B cell (primary cell): Measurements from ENCODE around the gene LSMEM2. TPM values are rescaled to one million over a fixed set of nuclear protein-coding genes. Genes with fewer than 3 reads are reported as not detected.

Experiments
- ATAC-seq: fragments of 200-7000 bp; cut with Tn5 transposase; one replicate; pipeline ENCODE4 v1.10.0; 2021; ENCODE audit warnings: low read depth, mild to moderate bottlenecking, moderate number of reproducible peaks, moderate library complexity
- CTCF ChIA-PET: fragments of 350-600 bp; sonication (Branson Sonifier 250); formaldehyde crosslinking; loops from one replicate; lab custom pipeline; 2021; ENCODE audit warnings: antibody characterized with exemption, inconsistent platforms; lab: Charles Lee
- POLR2A ChIA-PET: fragments of 350-600 bp; sonication (Branson Sonifier 250); formaldehyde crosslinking; loops from one replicate; lab custom pipeline; 2021; ENCODE audit warnings: antibody characterized with exemption; lab: Charles Lee
- DNase-seq: peaks from one replicate; pipeline ENCODE4 v3.0.0; 2013
- H2AFZ ChIP-seq: 2 replicates; pipeline ENCODE4 v1.6.1; 2012; ENCODE audit warnings: mild to moderate bottlenecking, low read depth, low read length; ENCODE audit not compliant: insufficient read depth, poor library complexity, severe bottlenecking
- H3K27ac ChIP-seq, 2 donors: 1 replicate in 1 of 2; 2 replicates in 1 of 2; pipeline ENCODE4 v1.5.1; 2012 to 2013; ENCODE audit warnings: low read length in 2 of 2, mild to moderate bottlenecking in 2 of 2, moderate library complexity in 1 of 2
- H3K27me3 ChIP-seq, 4 experiments: fragments of 200-600 bp in 1 of 4; sonication (generic) in 1 of 4; replicated peaks in 1 of 4; 1 replicate in 2 of 4; 2 replicates in 2 of 4; pipeline versions ENCODE4 v1.6.1 to v1.7.0; 2013 to 2016; ENCODE audit warnings: low read length in 3 of 4, mild to moderate bottlenecking in 2 of 4, mixed read lengths in 1 of 4, moderate library complexity in 1 of 4; ENCODE audit not compliant: insufficient read depth in 4 of 4, control insufficient read depth in 3 of 4; ENCODE audit errors: control extremely low read depth in 1 of 4
- H3K36me3 ChIP-seq, 2 experiments: replicated peaks in 1 of 2; 1 replicate in 1 of 2; 2 replicates in 1 of 2; pipeline versions ENCODE4 v1.6.1 to v1.7.1; 2013; ENCODE audit warnings: low read length in 1 of 2; ENCODE audit not compliant: insufficient read depth in 2 of 2, control insufficient read depth in 1 of 2; ENCODE audit errors: control extremely low read depth in 1 of 2, extremely low read depth in 1 of 2
- H3K4me1 ChIP-seq, 2 donors: fragments of 200-600 bp in 1 of 2; sonication (generic) in 1 of 2; 1 replicate in 1 of 2; 2 replicates in 1 of 2; pipeline versions ENCODE4 v1.5.1 to v1.6.1; 2013 to 2017; ENCODE audit warnings: low read length in 2 of 2; ENCODE audit not compliant: control insufficient read depth in 2 of 2, insufficient read depth in 2 of 2
- H3K4me2 ChIP-seq: replicated peaks from 2 replicates; pipeline ENCODE3; 2012; ENCODE audit warnings: mild to moderate bottlenecking, low read depth, low read length; ENCODE audit not compliant: poor library complexity, severe bottlenecking
- H3K4me3 ChIP-seq, 5 experiments: fragments of 200-600 bp in 1 of 5; sonication (generic) in 1 of 5; 1 replicate in 3 of 5; 2 replicates in 2 of 5; pipeline versions ENCODE4 v1.5.1 to v1.7.0; 2011 to 2016; ENCODE audit warnings: low read length in 4 of 5, mild to moderate bottlenecking in 4 of 5, low read depth in 2 of 5, control low read depth in 1 of 5, moderate library complexity in 1 of 5; ENCODE audit not compliant: insufficient read depth in 1 of 5; ENCODE audit errors: control extremely low read depth in 1 of 5, extremely low read depth in 1 of 5
- H3K79me2 ChIP-seq: fragments of 200-600 bp; sonication (generic); one replicate; pipeline ENCODE4 v1.6.0; 2016; ENCODE audit warnings: low read length; ENCODE audit not compliant: control insufficient read depth, insufficient read depth
- H3K9ac ChIP-seq: fragments of 200-600 bp; sonication (generic); 2 replicates; pipeline ENCODE4 v1.6.1; 2017; ENCODE audit warnings: mild to moderate bottlenecking, low read length, moderate library complexity
- H3K9me3 ChIP-seq, 3 donors: one replicate each; pipeline versions ENCODE4 v1.6.1 to v1.7.1; 2013; ENCODE audit warnings: low read length in 2 of 3; ENCODE audit not compliant: control insufficient read depth in 2 of 3, insufficient read depth in 1 of 3; ENCODE audit errors: control extremely low read depth in 1 of 3
- H4K20me1 ChIP-seq: 2 replicates; pipeline ENCODE4 v1.6.0; 2012; ENCODE audit warnings: mild to moderate bottlenecking, low read length; ENCODE audit not compliant: insufficient read depth, control insufficient read depth, poor library complexity, severe bottlenecking
- H3K27ac Mint-ChIP-seq: one replicate; pipeline ENCODE4 v1.8.0; 2021; ENCODE audit warnings: mixed read lengths
- H3K27me3 Mint-ChIP-seq: one replicate; pipeline ENCODE4 v1.8.0; 2021; ENCODE audit warnings: mixed read lengths
- H3K4me1 Mint-ChIP-seq: one replicate; pipeline ENCODE4 v1.8.0; 2021; ENCODE audit warnings: mixed read lengths
- H3K4me3 Mint-ChIP-seq: one replicate; pipeline ENCODE4 v1.8.0; 2021; ENCODE audit warnings: mixed read lengths
- H3K9me3 Mint-ChIP-seq: one replicate; pipeline ENCODE4 v1.8.0; 2022; ENCODE audit warnings: mixed read lengths; ENCODE audit not compliant: insufficient read depth
- EZH2 ChIP-seq: IDR thresholded peaks from 2 replicates; pipeline ENCODE4 v1.6.1; 2012; ENCODE audit warnings: borderline replicate concordance, low read depth, mild to moderate bottlenecking, moderate library complexity, low read length; ENCODE audit not compliant: insufficient read depth, poor library complexity, severe bottlenecking
- WGBS: methylation state at CpG from one replicate; pipeline ENCODE4 v1.1.5; 2013; ENCODE audit warnings: missing lambda C conversion rate; ENCODE audit not compliant: insufficient coverage; 5-methylcytosine and 5-hydroxymethylcytosine counted together
- intact Hi-C: fragments of 100-400 bp; cut with micrococcal nuclease; formaldehyde crosslinking; loops from one replicate; pipeline ENCODE4 v1.10.0; 2022
- polyA plus RNA-seq: library from polyadenylated mRNA; depleted of rRNA; stranded (reverse); fragments of >200 nt; gene quantifications from 2 replicates; pipeline ENCODE4 v1.2.3, GENCODE V29; 2012
- total RNA-seq, 2 donors: library from RNA; stranded (reverse); fragments of 120-200 nt in 1 of 2; gene quantifications; 1 replicate in 1 of 2; 2 replicates in 1 of 2; pipeline versions ENCODE4 v1.2.3 to v1.2.4, GENCODE V29; 2013 to 2022
- TF ChIP-seq, protein P1 (sequence below): fragments of 200-600 bp; IDR thresholded peaks from one replicate; pipeline ENCODE4 v1.8.0; 2022; ENCODE audit warnings: antibody characterized with exemption, mild to moderate bottlenecking

Gene LSMEM2
- total and polyA plus RNA-seq, 2 donors (not counting 1 experiment from before 2014, with no cell fraction given): not detected

DNA sequence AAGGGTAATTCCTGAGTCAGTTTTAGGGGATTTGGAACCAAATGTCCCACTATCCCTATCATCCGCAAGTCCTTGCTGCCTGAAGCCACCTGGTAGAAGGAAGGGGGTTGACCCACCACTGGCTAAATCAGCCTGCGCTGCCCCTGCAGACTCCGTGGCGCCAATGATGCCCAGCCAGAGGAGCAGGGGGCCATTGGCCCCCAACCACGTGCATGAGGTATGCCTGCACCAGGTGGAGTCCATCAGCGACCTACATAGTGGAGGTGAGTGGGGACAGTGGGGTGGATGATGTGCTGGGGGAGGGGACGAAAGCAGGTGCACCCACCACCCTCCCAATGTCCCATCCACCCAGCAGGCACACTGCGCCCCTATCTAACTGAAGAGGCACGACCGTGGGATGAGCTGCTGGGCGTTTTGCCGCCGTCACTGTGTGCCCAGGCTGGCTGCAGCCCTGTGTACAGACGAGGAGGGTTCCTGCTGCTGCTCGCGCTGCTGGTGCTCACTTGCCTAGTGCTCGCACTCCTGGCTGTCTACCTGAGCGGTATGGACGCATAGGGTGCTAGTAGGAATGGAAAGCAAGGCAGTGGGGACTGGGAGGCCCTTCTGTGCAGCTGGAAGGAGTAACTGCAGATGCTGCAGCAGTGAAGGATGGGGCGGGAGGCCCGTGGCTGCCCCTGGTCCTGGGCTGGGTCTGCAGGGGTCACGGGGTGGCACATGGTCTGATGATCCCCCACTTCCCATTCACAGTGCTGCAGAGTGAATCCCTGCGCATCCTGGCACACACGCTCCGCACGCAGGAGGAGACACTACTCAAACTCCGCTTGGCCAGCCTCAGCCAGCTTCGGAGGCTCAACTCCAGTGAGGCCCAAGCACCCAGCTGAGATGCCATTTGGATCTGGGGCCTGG is 7.7 kb downstream of the LSMEM2 start:
- ATAC-seq (no peak), DNase-seq (no peak)
- Histone ChIP-seq H3K4me1 (peaks cover 5 to 6% of the 10 kb centered on the region in 2 donors), H3K9me3 (no peaks in the 10 kb centered on the region), H3K27ac (no peak overlapping the region), H3K27me3 (no peaks in the 10 kb centered on the region), H3K36me3 (peaks cover 0 to 29% of the 10 kb centered on the region in 2 experiments), H3K9ac (no peak overlapping the region), H3K79me2 (peaks cover 11% of the 10 kb centered on the region), H4K20me1 (no peaks in the 10 kb centered on the region), H3K4me3 (no peak overlapping the region), H2AFZ (no peak overlapping the region), H3K4me2 (no peak overlapping the region)
- Mint-ChIP-seq H3K27me3 (no peaks in the 10 kb centered on the region), H3K9me3 (no peaks in the 10 kb centered on the region), H3K4me1 (peaks cover 5% of the 10 kb centered on the region), H3K4me3 (no peak overlapping the region), H3K27ac (no peak overlapping the region)
- ChIA-PET POLR2A (no interaction called here), CTCF (interaction anchor here (1.7 kb wide), 1 partner anchor 27 kb away, joined by 4 read pairs; no protein-coding TSS in a partner anchor)
- WGBS: 98% methylated on average over 24 of the region's 28 CpGs
- TF ChIP-seq, protein P1, sequence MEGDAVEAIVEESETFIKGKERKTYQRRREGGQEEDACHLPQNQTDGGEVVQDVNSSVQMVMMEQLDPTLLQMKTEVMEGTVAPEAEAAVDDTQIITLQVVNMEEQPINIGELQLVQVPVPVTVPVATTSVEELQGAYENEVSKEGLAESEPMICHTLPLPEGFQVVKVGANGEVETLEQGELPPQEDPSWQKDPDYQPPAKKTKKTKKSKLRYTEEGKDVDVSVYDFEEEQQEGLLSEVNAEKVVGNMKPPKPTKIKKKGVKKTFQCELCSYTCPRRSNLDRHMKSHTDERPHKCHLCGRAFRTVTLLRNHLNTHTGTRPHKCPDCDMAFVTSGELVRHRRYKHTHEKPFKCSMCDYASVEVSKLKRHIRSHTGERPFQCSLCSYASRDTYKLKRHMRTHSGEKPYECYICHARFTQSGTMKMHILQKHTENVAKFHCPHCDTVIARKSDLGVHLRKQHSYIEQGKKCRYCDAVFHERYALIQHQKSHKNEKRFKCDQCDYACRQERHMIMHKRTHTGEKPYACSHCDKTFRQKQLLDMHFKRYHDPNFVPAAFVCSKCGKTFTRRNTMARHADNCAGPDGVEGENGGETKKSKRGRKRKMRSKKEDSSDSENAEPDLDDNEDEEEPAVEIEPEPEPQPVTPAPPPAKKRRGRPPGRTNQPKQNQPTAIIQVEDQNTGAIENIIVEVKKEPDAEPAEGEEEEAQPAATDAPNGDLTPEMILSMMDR: no peak
- no peak for TF ChIP-seq EZH2
- intact Hi-C loops: no loop called here

DNA sequence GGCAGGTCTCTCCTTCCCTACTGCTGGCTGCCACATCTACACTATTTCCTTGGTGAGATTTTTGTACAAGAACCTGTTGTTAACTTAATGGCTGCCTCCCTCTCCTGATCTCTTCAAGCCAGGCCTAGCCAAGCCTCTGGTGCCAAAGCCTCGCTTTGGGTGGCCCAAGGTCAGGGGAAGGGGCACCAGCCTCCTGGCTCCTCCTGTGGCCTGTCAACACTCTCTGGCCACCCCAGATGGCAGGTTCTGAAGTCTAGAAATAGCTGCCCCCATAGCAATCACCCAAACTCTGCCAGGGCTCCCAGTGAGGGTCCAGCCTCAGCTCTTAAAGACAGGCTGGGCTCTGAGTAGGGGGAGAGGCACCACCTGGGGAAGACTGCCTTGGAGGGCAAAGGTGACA is 8.4 kb downstream of the LSMEM2 start:
- H2AFZ ChIP-seq: no peak overlapping the region
- Mint-ChIP-seq H3K27me3 (no peaks in the 10 kb centered on the region), H3K27ac (no peak overlapping the region), H3K9me3 (no peaks in the 10 kb centered on the region), H3K4me3 (no peak overlapping the region), H3K4me1 (peaks cover 7% of the 10 kb centered on the region)
- WGBS: 100% methylated on average over 1 of the region's 1 CpG
- CTCF ChIA-PET: interaction anchor here (1.0 to 1.7 kb wide), 3 partner anchors 8 to 27 kb away, joined by 3 to 4 read pairs (median 4); partner anchors contain the start of gene LSMEM2
- H3K4me3 ChIP-seq: no peak overlapping the region
- H3K27me3 ChIP-seq: no peaks in the 10 kb centered on the region
- H3K9ac ChIP-seq: no peak overlapping the region
- ATAC-seq: no peak
- H3K4me1 ChIP-seq: peaks cover 7 to 9% of the 10 kb centered on the region in 2 donors
- no peak for DNase-seq
- intact Hi-C loops: no loop called here
- H3K79me2 ChIP-seq: peaks cover 18% of the 10 kb centered on the region
- H3K27ac ChIP-seq: no peak overlapping the region
- H4K20me1 ChIP-seq: no peaks in the 10 kb centered on the region
- no peaks in the 10 kb centered on the region for H3K9me3 ChIP-seq
- H3K4me2 ChIP-seq: no peak overlapping the region
- H3K36me3 ChIP-seq: peaks cover 0 to 29% of the 10 kb centered on the region in 2 experiments
- POLR2A ChIA-PET: no interaction called here
- TF ChIP-seq, protein P1: no peak
- no peak for TF ChIP-seq EZH2
